K562 (cell line): ENCODE data around the gene XIRP1. TPM values are rescaled to one million over a fixed set of nuclear protein-coding genes. Genes with fewer than 3 reads are reported as not detected.

Source experiments
- CHCHD3 ChIP-seq: fragments of 250-450 bp; sonication (Bioruptor Pico); IDR thresholded peaks from 2 replicates; pipeline ENCODE4 v2.1.2; 2022; ENCODE audit warnings: mild to moderate bottlenecking
- CHD2 ChIP-seq: IDR thresholded peaks from 2 replicates; pipeline ENCODE4 v1.6.1; 2011; ENCODE audit warnings: low read depth, low read length
- CTBP1 ChIP-seq: fragments of 450-650 bp; IDR thresholded peaks from 2 replicates; pipeline ENCODE4 v1.6.1; 2016; ENCODE audit warnings: borderline replicate concordance
- E2F3 ChIP-seq: fragments of 250-450 bp; sonication (Bioruptor Pico); IDR thresholded peaks from 2 replicates; pipeline ENCODE4 v1.4.0; 2020; ENCODE audit warnings: mild to moderate bottlenecking
- ETV1 ChIP-seq: fragments of 450-650 bp; conservative IDR thresholded peaks from 2 replicates; pipeline ENCODE4 v1.6.1; 2016; ENCODE audit warnings: missing genetic modification characterization, control low read depth, low read depth, missing compliant biosample characterization
- HMGN3 ChIP-seq: IDR thresholded peaks from 2 replicates; pipeline ENCODE4 v1.6.1; 2011; ENCODE audit warnings: borderline replicate concordance, low read depth, mild to moderate bottlenecking, mixed read lengths, low read length; ENCODE audit not compliant: insufficient read length; ENCODE audit errors: extremely low read depth
- MAZ ChIP-seq, 2 experiments: fragments of 450-650 bp in 1 of 2; sonication (generic) in 1 of 2; formaldehyde crosslinking; IDR thresholded peaks in 1 of 2; conservative IDR thresholded peaks in 1 of 2; 2 replicates each; pipeline versions ENCODE4 v1.4.0 to v1.5.0; 2020; ENCODE audit warnings: mild to moderate bottlenecking in 1 of 2, missing genetic modification reagents in 1 of 2
- MED1 ChIP-seq: sonication (generic); formaldehyde crosslinking; IDR thresholded peaks from 2 replicates; pipeline ENCODE4 v1.8.1; 2023; ENCODE audit warnings: missing genetic modification reagents, borderline replicate concordance
- MEF2A ChIP-seq: IDR thresholded peaks from 2 replicates; pipeline ENCODE4 v1.6.1; 2011; ENCODE audit warnings: low read depth, mild to moderate bottlenecking, low read length, moderate library complexity; ENCODE audit not compliant: control insufficient read depth
- NUFIP1 ChIP-seq: fragments of 450-650 bp; IDR thresholded peaks from 2 replicates; pipeline ENCODE4 v1.6.1; 2018; ENCODE audit not compliant: partially characterized antibody
- PATZ1 ChIP-seq: fragments of 250-450 bp; sonication (Bioruptor Pico); IDR thresholded peaks from 2 replicates; pipeline ENCODE4 v1.5.0; 2020; ENCODE audit warnings: mild to moderate bottlenecking, borderline replicate concordance
- POLR2G ChIP-seq: fragments of 200-400 bp; formaldehyde crosslinking; IDR thresholded peaks from 2 replicates; pipeline ENCODE4 v1.6.1; 2017; ENCODE audit warnings: low read depth, mild to moderate bottlenecking, antibody characterized with exemption, low read length, moderate library complexity
- RFX7 ChIP-seq: fragments of 250-450 bp; sonication (Bioruptor Pico); IDR thresholded peaks from 2 replicates; pipeline ENCODE4 v1.5.1; 2021; ENCODE audit warnings: mild to moderate bottlenecking
- TCFL5 ChIP-seq: fragments of 250-450 bp; sonication (Bioruptor Pico); conservative IDR thresholded peaks from 2 replicates; pipeline ENCODE4 v1.6.1; 2021; ENCODE audit warnings: mild to moderate bottlenecking, moderate library complexity, matching md5 sums
- TEAD4 ChIP-seq, 2 experiments: sonication (generic) in 1 of 2; formaldehyde crosslinking in 1 of 2; IDR thresholded peaks; 2 replicates each; pipeline versions ENCODE4 v1.6.1 to v1.8.0; 2012 to 2022; ENCODE audit warnings: borderline replicate concordance in 1 of 2, inconsistent platforms in 1 of 2, low read length in 1 of 2, mild to moderate bottlenecking in 1 of 2, missing genetic modification reagents in 1 of 2
- ZBTB17 ChIP-seq: fragments of 450-650 bp; formaldehyde crosslinking; IDR thresholded peaks from 2 replicates; pipeline ENCODE4 v1.4.0; 2020; ENCODE audit warnings: mild to moderate bottlenecking
- ZNF41 ChIP-seq: fragments of 250-450 bp; sonication (Bioruptor Pico); conservative IDR thresholded peaks from 2 replicates; pipeline ENCODE4 v1.4.0; 2020; ENCODE audit warnings: mild to moderate bottlenecking
- ZNF586 ChIP-seq: fragments of 450-650 bp; formaldehyde crosslinking; conservative IDR thresholded peaks from 2 replicates; pipeline ENCODE4 v1.4.0; 2020; ENCODE audit warnings: mild to moderate bottlenecking, moderate library complexity
- polyA plus RNA-seq, 8 experiments: library from polyadenylated mRNA; depleted of rRNA in 4 of 8; stranded (reverse) in 5 of 8; unstranded in 3 of 8; fragments of >200 nt; fragmentation: Nextera tagmentation in 2 of 8; fragmentation: Illumina TruSeq in 1 of 8; extraction: Ambion mirVana in 2 of 8; extraction: Trizol in 1 of 8; gene quantifications; 2 replicates each; pipeline versions ENCODE4 v1.2.1 to v1.2.3, GENCODE V29; 2011 to 2014; ENCODE audit warnings: inconsistent platforms in 1 of 8, missing spikeins in 1 of 8
- total RNA-seq, 7 experiments: library from RNA; depleted of rRNA in 6 of 7; stranded (reverse); fragments of >200 nt in 6 of 7; fragmentation: Illumina TruSeq in 2 of 7; extraction: Trizol in 2 of 7; gene quantifications; 2 replicates each; pipeline versions ENCODE4 v1.2.1 to v1.2.3, GENCODE V29; 2011 to 2021; ENCODE audit warnings: low replicate concordance in 1 of 7
- TF ChIP-seq, protein P1 (sequence below): fragments of 250-450 bp; sonication (Bioruptor Pico); IDR thresholded peaks from 2 replicates; pipeline ENCODE4 v1.5.0; 2021
- TF ChIP-seq, protein P2 (sequence below): IDR thresholded peaks from 2 replicates; pipeline ENCODE4 v1.6.1; 2016; ENCODE audit warnings: missing genetic modification characterization, missing compliant biosample characterization
- TF ChIP-seq, protein P3 (sequence below), 3 experiments: IDR thresholded peaks in 2 of 3; conservative IDR thresholded peaks in 1 of 3; 2 replicates each; pipeline ENCODE4 v1.5.1; 2011 to 2012; ENCODE audit warnings: low read length in 3 of 3, mild to moderate bottlenecking in 3 of 3, control low read depth in 2 of 3, improper control_type of control experiment in 1 of 3, inconsistent platforms in 1 of 3, low read depth in 1 of 3, mixed read lengths in 1 of 3, moderate library complexity in 1 of 3; ENCODE audit not compliant: insufficient read depth in 2 of 3

The XIRP1 gene
- total and polyA plus RNA-seq, 9 of the 15 experiments (the other 6 are each of a cell fraction or from before 2014, with no cell fraction given) = 0.03 to 0.27 (median 0.08) TPM; not detected in 3

DNA sequence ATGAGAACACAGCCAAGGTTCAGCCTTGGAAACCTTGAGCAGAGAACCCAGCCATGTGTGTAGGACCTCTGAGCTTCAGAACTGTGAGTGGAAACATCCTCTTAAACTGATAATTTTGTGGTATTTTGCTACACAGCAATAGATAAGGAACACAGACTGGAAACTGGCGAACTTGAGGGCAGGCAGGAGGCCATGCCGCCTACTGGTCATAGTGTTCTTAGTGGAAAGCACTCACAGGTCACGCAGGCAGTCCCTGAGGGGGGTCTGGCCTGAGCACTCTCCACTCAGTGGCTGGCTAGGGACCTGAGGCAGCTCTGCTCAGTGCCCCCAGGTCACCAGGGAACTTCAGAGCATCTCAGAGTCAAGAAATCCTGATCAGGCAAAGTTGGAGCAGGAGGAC is 9.7 kb upstream of the XIRP1 start (continued):
- TF ChIP-seq, protein P1, sequence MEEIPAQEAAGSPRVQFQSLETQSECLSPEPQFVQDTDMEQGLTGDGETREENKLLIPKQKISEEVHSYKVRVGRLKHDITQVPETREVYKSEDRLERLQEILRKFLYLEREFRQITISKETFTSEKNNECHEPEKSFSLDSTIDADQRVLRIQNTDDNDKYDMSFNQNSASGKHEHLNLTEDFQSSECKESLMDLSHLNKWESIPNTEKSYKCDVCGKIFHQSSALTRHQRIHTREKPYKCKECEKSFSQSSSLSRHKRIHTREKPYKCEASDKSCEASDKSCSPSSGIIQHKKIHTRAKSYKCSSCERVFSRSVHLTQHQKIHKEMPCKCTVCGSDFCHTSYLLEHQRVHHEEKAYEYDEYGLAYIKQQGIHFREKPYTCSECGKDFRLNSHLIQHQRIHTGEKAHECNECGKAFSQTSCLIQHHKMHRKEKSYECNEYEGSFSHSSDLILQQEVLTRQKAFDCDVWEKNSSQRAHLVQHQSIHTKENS (CRISPR knock-in tag) = no peak
- TF ChIP-seq CHCHD3 (CRISPR knock-in tag) = no peak
- TF ChIP-seq CHD2 = no peak
- TF ChIP-seq MAZ (CRISPR knock-in tag; conservative IDR thresholded peaks at IDR 0.05 in 1 of 2, IDR thresholded peaks at IDR 0.05 in 1 of 2) = peak in 1 of 2 experiments; percentile 18; a peak in 1 of 4 replicates
- TF ChIP-seq PATZ1 (CRISPR knock-in tag) = no peak
- no peak for TF ChIP-seq MED1 (CRISPR knock-in tag)
- TF ChIP-seq ZNF586 (CRISPR knock-in tag) = no peak
- TF ChIP-seq ZNF41 (CRISPR knock-in tag) = no peak
- peak; percentile 21; the same call in 1 of the 2 replicates for TF ChIP-seq TEAD4 (IDR thresholded peaks at IDR 0.05; ENCODE audit: low read length)
- TF ChIP-seq TEAD4 (CRISPR knock-in tag; IDR thresholded peaks at IDR 0.05; ENCODE audit: borderline replicate concordance) = no peak
- TF ChIP-seq ZBTB17 (CRISPR knock-in tag) = no peak
- TF ChIP-seq ETV1 = 0 out of 2 replicates have a peak, but pooled peaks have one; percentile 16
- TF ChIP-seq, protein P2, sequence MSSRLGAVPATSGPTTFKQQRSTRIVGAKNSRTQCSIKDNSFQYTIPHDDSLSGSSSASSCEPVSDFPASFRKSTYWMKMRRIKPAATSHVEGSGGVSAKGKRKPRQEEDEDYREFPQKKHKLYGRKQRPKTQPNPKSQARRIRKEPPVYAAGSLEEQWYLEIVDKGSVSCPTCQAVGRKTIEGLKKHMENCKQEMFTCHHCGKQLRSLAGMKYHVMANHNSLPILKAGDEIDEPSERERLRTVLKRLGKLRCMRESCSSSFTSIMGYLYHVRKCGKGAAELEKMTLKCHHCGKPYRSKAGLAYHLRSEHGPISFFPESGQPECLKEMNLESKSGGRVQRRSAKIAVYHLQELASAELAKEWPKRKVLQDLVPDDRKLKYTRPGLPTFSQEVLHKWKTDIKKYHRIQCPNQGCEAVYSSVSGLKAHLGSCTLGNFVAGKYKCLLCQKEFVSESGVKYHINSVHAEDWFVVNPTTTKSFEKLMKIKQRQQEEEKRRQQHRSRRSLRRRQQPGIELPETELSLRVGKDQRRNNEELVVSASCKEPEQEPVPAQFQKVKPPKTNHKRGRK (tag) = no peak
- TF ChIP-seq MEF2A = no peak
- TF ChIP-seq POLR2G = no peak
- 0 out of 2 replicates have a peak, but pooled peaks have one; percentile 10 for TF ChIP-seq E2F3 (CRISPR knock-in tag)
- TF ChIP-seq CTBP1 = peak; percentile 40; the same call in 1 of the 2 replicates
- TF ChIP-seq NUFIP1 = no peak
- TF ChIP-seq, protein P3, sequence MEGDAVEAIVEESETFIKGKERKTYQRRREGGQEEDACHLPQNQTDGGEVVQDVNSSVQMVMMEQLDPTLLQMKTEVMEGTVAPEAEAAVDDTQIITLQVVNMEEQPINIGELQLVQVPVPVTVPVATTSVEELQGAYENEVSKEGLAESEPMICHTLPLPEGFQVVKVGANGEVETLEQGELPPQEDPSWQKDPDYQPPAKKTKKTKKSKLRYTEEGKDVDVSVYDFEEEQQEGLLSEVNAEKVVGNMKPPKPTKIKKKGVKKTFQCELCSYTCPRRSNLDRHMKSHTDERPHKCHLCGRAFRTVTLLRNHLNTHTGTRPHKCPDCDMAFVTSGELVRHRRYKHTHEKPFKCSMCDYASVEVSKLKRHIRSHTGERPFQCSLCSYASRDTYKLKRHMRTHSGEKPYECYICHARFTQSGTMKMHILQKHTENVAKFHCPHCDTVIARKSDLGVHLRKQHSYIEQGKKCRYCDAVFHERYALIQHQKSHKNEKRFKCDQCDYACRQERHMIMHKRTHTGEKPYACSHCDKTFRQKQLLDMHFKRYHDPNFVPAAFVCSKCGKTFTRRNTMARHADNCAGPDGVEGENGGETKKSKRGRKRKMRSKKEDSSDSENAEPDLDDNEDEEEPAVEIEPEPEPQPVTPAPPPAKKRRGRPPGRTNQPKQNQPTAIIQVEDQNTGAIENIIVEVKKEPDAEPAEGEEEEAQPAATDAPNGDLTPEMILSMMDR (IDR thresholded peaks at IDR 0.05 in 2 of 3, conservative IDR thresholded peaks at IDR 0.05 in 1 of 3; ENCODE audit: insufficient read depth in 2 of 3, low read depth in 1 of 3, low read length in 3 of 3) = peak; percentile 34 to 59 (median 57); a peak in 4 of 6 replicates
- TF ChIP-seq HMGN3 = no peak
- 0 out of 2 replicates have a peak, but pooled peaks have one; percentile 30 for TF ChIP-seq TCFL5 (CRISPR knock-in tag)
- TF ChIP-seq RFX7 = no peak
